Measurements from ENCODE around the gene PROC. TPM values are rescaled to one million over a fixed set of nuclear protein-coding genes. Genes with fewer than 3 reads are reported as not detected.

The PROC gene
- total and polyA plus RNA-seq, 9 of the 15 experiments (the other 6 are each of a cell fraction or from before 2014, with no cell fraction given) = not detected

- TF ChIP-seq ARHGAP35 (IDR thresholded peaks at IDR 0.05; ENCODE audit: partially characterized antibody) = no peak
- TF ChIP-seq SRSF9 (IDR thresholded peaks at IDR 0.05; ENCODE audit: borderline replicate concordance, low read depth, low read length) = no peak
- no peak for TF ChIP-seq SAP30 (IDR thresholded peaks at IDR 0.05; ENCODE audit: borderline replicate concordance, insufficient read depth, low read depth, low read length, poor library complexity, severe bottlenecking)
- no peak for TF ChIP-seq HCFC1 (IDR thresholded peaks at IDR 0.05; ENCODE audit: low read depth, low read length)
- TF ChIP-seq CBFA2T3 (IDR thresholded peaks at IDR 0.05) = peak; percentile 66
- peak; percentile 31 for TF ChIP-seq TAL1 (IDR thresholded peaks at IDR 0.05)
- no peak for TF ChIP-seq THRB (CRISPR knock-in tag; conservative IDR thresholded peaks at IDR 0.05)
- TF ChIP-seq, protein P1, sequence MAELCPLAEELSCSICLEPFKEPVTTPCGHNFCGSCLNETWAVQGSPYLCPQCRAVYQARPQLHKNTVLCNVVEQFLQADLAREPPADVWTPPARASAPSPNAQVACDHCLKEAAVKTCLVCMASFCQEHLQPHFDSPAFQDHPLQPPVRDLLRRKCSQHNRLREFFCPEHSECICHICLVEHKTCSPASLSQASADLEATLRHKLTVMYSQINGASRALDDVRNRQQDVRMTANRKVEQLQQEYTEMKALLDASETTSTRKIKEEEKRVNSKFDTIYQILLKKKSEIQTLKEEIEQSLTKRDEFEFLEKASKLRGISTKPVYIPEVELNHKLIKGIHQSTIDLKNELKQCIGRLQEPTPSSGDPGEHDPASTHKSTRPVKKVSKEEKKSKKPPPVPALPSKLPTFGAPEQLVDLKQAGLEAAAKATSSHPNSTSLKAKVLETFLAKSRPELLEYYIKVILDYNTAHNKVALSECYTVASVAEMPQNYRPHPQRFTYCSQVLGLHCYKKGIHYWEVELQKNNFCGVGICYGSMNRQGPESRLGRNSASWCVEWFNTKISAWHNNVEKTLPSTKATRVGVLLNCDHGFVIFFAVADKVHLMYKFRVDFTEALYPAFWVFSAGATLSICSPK (IDR thresholded peaks at IDR 0.05; ENCODE audit: borderline replicate concordance) = no peak
- TF ChIP-seq SOX6 (IDR thresholded peaks at IDR 0.05) = peak; percentile 71; the same call in 1 of the 2 replicates
- TF ChIP-seq HDAC3 (IDR thresholded peaks at IDR 0.05; ENCODE audit: borderline replicate concordance, partially characterized antibody) = no peak
- TF ChIP-seq ZNF830 (CRISPR knock-in tag; IDR thresholded peaks at IDR 0.05) = no peak
- no peak for TF ChIP-seq CEBPB (tag; IDR thresholded peaks at IDR 0.05)
- TF ChIP-seq ZBTB9 (CRISPR knock-in tag; IDR thresholded peaks at IDR 0.05) = no peak
- TF ChIP-seq, protein P2, sequence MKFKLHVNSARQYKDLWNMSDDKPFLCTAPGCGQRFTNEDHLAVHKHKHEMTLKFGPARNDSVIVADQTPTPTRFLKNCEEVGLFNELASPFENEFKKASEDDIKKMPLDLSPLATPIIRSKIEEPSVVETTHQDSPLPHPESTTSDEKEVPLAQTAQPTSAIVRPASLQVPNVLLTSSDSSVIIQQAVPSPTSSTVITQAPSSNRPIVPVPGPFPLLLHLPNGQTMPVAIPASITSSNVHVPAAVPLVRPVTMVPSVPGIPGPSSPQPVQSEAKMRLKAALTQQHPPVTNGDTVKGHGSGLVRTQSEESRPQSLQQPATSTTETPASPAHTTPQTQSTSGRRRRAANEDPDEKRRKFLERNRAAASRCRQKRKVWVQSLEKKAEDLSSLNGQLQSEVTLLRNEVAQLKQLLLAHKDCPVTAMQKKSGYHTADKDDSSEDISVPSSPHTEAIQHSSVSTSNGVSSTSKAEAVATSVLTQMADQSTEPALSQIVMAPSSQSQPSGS (CRISPR knock-in tag; IDR thresholded peaks at IDR 0.05) = no peak
- no peak for TF ChIP-seq KLF13 (tag; IDR thresholded peaks at IDR 0.05; ENCODE audit: borderline replicate concordance, low read depth)
- no peak for TF ChIP-seq RFX7 (CRISPR knock-in tag; IDR thresholded peaks at IDR 0.05)
- no peak for TF ChIP-seq TFAM (CRISPR knock-in tag; conservative IDR thresholded peaks at IDR 0.05)
- no peak for TF ChIP-seq NR4A1 (CRISPR knock-in tag; IDR thresholded peaks at IDR 0.05)
- TF ChIP-seq NR4A1 (tag; IDR thresholded peaks at IDR 0.05) = no peak
- peak; percentile 20; the same call in 1 of the 2 replicates for TF ChIP-seq FOSL1 (tag; conservative IDR thresholded peaks at IDR 0.05)
- TF ChIP-seq ELF1 (tag; IDR thresholded peaks at IDR 0.05) = no peak
- TF ChIP-seq FOXJ3 (CRISPR knock-in tag; IDR thresholded peaks at IDR 0.05) = no peak
- no peak for TF ChIP-seq POLR3G (IDR thresholded peaks at IDR 0.05; ENCODE audit: extremely low read depth, insufficient read length, insufficient replicate concordance)
These were observed 44.7 kb upstream of the PROC start (continued) for GRCh38 chr2:127373362-127374083.
